ENCODE results near the gene E2F4.
A peak's percentile ranks its signal among the peaks of the same experiment; 100 is the strongest.

E2F4 gene

GRCh38 chr16:67157106-67157748 is 34.7 kb upstream of the E2F4 start:
- no peak for DNase-seq

- no peak for DNase-seq
Measured at GRCh38 chr16:67157892-67158635, 33.9 kb upstream of the E2F4 start.

- no peak for DNase-seq
Measured at GRCh38 chr16:67158637-67159600, 33.0 kb upstream of the E2F4 start.

- DNase-seq, result no peak
Measured at GRCh38 chr16:67161595-67162058, 30.3 kb upstream of the E2F4 start.

GRCh38 chr16:67162506-67163163 is 29.3 kb upstream of the E2F4 start:
- no peak for DNase-seq

- peak; percentile 26 to 92 (median 79) for DNase-seq
Measured at GRCh38 chr16:67163164-67163998, 28.6 kb upstream of the E2F4 start.

- DNase-seq, result peak in 13 of 58 donors; percentile 46 to 78 (median 69)
Measured at GRCh38 chr16:67163999-67164558, 27.9 kb upstream of the E2F4 start.

- peak in 42 of 58 donors; percentile 18 to 79 (median 58) for DNase-seq
Measured at GRCh38 chr16:67164599-67165061, 27.3 kb upstream of the E2F4 start, which contains the start of gene HSF4. Gene HSF4, plus strand, starts transcription at chr16:67164745. Its CDS starts 67 bp downstream, at chr16:67164812.

- DNase-seq, result no peak
Measured at GRCh38 chr16:67165121-67166078, 26.6 kb upstream of the E2F4 start.

- no peak for DNase-seq
Measured at GRCh38 chr16:67166110-67166547, 25.8 kb upstream of the E2F4 start.

- no peak for DNase-seq
Measured at GRCh38 chr16:67166598-67167168, 25.3 kb upstream of the E2F4 start.

- DNase-seq, result no peak
Measured at GRCh38 chr16:67167588-67167987, 24.4 kb upstream of the E2F4 start.

- peak in 1 of 58 donors; percentile 26 for DNase-seq
Measured at GRCh38 chr16:67169011-67169451, 22.9 kb upstream of the E2F4 start.

- DNase-seq, result peak in 5 of 58 donors; percentile 13 to 46 (median 21)
Measured at GRCh38 chr16:67169642-67170167, 22.2 kb upstream of the E2F4 start.

GRCh38 chr16:67170168-67170948 is 21.6 kb upstream of the E2F4 start, which contains the start of gene NOL3:
Gene NOL3, plus strand, starts transcription at chr16:67170538.
- DNase-seq, result peak in 46 of 58 donors; percentile 12 to 84 (median 44)

- peak in 1 of 58 donors; percentile 29 for DNase-seq
Measured at GRCh38 chr16:67170949-67171649, 20.9 kb upstream of the E2F4 start.

Data from anterior cingulate cortex (tissue), 58 donors.